Common myeloid progenitor, CD34-positive (primary cell): ENCODE measurements around the gene HOXA10.

ENCODE experiments used
- CTCF ChIA-PET: fragments of 350-600 bp; sonication (Branson Sonifier 250); formaldehyde crosslinking; loops from one replicate; lab custom pipeline; 2021; ENCODE audit warnings: antibody characterized with exemption; lab: Charles Lee
- POLR2A ChIA-PET: fragments of 350-600 bp; sonication (Branson Sonifier 250); formaldehyde crosslinking; loops from one replicate; lab custom pipeline; 2021; ENCODE audit warnings: antibody characterized with exemption; lab: Charles Lee
- DNase-seq, 3 donors: peaks; one replicate each; pipeline versions ENCODE4 v3.0.0 to v3.0.0-alpha.2; 2013
- H3K27ac ChIP-seq, 2 experiments: 1 replicate in 1 of 2; 2 replicates in 1 of 2; pipeline ENCODE4 v1.7.0; 2013; ENCODE audit warnings: inconsistent platforms in 2 of 2, low read length in 2 of 2, mild to moderate bottlenecking in 2 of 2, low read depth in 1 of 2, moderate library complexity in 1 of 2; ENCODE audit not compliant: severe bottlenecking in 2 of 2, insufficient read depth in 1 of 2, poor library complexity in 1 of 2
- H3K27me3 ChIP-seq, 5 experiments: replicated peaks in 2 of 5; 1 replicate in 3 of 5; 2 replicates in 2 of 5; pipeline versions ENCODE4 v1.6.1 to v1.7.0; 2013; ENCODE audit warnings: low read length in 4 of 5, mild to moderate bottlenecking in 2 of 5, moderate library complexity in 2 of 5, inconsistent platforms in 1 of 5; ENCODE audit not compliant: insufficient read depth in 5 of 5, control insufficient read depth in 4 of 5
- H3K36me3 ChIP-seq, 4 experiments: 1 replicate in 2 of 4; 2 replicates in 2 of 4; pipeline versions ENCODE4 v1.6.1 to v1.7.0; 2013; ENCODE audit warnings: low read length in 3 of 4, control low read depth in 1 of 4, mild to moderate bottlenecking in 1 of 4; ENCODE audit not compliant: control insufficient read depth in 4 of 4, insufficient read depth in 4 of 4
- H3K4me1 ChIP-seq, 4 experiments: 1 replicate in 3 of 4; 2 replicates in 1 of 4; pipeline versions ENCODE4 v1.6.1 to v1.7.1; 2013; ENCODE audit warnings: low read length in 3 of 4, mild to moderate bottlenecking in 3 of 4, control low read depth in 1 of 4, inconsistent platforms in 1 of 4, moderate library complexity in 1 of 4; ENCODE audit not compliant: control insufficient read depth in 4 of 4, insufficient read depth in 4 of 4; ENCODE audit errors: control extremely low read depth in 1 of 4
- H3K4me3 ChIP-seq, 7 experiments: 1 replicate in 4 of 7; 2 replicates in 3 of 7; pipeline versions ENCODE4 v1.5.1 to v1.7.0; 2013; ENCODE audit warnings: mild to moderate bottlenecking in 7 of 7, low read length in 6 of 7, moderate library complexity in 6 of 7, inconsistent platforms in 2 of 7, low read depth in 2 of 7, control low read depth in 1 of 7; ENCODE audit not compliant: insufficient read depth in 4 of 7, control insufficient read depth in 1 of 7; ENCODE audit errors: extremely low read depth in 1 of 7
- H3K9me3 ChIP-seq, 5 experiments: 1 replicate in 4 of 5; 2 replicates in 1 of 5; pipeline versions ENCODE4 v1.6.1 to v1.7.1; 2013; ENCODE audit warnings: low read length in 4 of 5, mild to moderate bottlenecking in 2 of 5, inconsistent platforms in 1 of 5, low read depth in 1 of 5, moderate library complexity in 1 of 5; ENCODE audit not compliant: control insufficient read depth in 4 of 5, insufficient read depth in 2 of 5; ENCODE audit errors: control extremely low read depth in 1 of 5
- WGBS: methylation state at CpG from one replicate; pipeline ENCODE4 v1.1.5; 2013; ENCODE audit not compliant: insufficient coverage; 5-methylcytosine and 5-hydroxymethylcytosine counted together

The HOXA10 gene

DNA sequence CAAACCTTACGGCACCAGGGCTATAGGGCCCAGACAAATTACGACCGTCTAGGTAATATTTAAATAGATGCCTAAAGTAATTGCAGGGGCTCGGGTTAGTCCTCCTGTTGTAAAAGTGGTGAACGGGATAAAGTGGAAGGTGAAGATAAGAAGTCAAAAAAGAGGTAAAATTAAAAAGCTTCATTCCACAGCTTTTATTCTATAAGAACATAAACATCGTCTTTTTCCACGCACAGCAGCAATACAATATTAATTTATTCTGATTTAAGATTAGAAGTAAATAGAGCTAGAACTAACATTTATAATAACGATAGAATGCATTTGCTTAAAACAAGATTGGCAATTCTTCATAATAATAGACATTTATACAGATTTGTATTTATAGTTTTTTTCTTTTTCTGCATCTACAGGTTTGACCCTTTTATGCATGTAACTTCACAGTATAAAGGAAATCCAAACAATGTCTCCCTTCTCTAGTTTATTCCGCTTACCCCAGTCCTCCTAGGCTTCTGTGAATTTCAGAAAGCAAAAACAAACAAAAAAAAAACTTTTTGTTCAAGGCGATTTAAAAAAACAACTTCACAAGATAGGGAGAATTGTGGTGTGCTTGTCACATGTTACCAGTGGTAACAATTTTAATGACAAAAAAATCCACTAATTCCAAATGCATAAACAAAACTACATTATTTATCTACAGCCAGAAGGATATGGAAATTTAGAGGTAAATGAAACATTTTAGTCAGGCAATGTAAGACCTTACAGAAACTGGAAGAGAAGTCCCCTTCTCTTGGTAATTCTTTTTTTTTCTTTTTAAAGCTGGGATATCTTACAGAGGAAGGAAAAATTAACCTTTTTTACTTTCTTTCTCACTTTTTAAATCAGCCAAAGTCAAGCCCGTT is 3.4 kb downstream of the HOXA10 start:
- WGBS: 0% methylated on average over 1 of the region's 11 CpGs
- H3K4me1 ChIP-seq: peaks cover 9 to 71% (median 49%) of the 10 kb centered on the region in 4 experiments
- peak overlapping the region in 6 of 7 experiments; percentile 78 to 100 (median 90) for H3K4me3 ChIP-seq
- H3K27ac ChIP-seq: peak overlapping the region; percentile 92 to 96
- H3K36me3 ChIP-seq: peaks cover 0 to 34% (median 4%) of the 10 kb centered on the region in 4 experiments
- ChIA-PET POLR2A (interaction anchor here (0.7 to 2.4 kb wide), 5 partner anchors 10 to 20 kb away, joined by 3 to 6 read pairs (median 3); partner anchors contain the start of gene HOXA3), CTCF (interaction anchor here (0.8 to 11.1 kb wide), 10 partner anchors 8 to 801 kb away, joined by 3 to 84 read pairs (median 4); partner anchors contain the start of gene HOXA7)
- DNase-seq: peak in 1 of 3 donors; percentile 15
- H3K27me3 ChIP-seq: peaks cover 0 to under 1% (median 0%) of the 10 kb centered on the region in 5 experiments
- H3K9me3 ChIP-seq: no peaks in the 10 kb centered on the region

DNA sequence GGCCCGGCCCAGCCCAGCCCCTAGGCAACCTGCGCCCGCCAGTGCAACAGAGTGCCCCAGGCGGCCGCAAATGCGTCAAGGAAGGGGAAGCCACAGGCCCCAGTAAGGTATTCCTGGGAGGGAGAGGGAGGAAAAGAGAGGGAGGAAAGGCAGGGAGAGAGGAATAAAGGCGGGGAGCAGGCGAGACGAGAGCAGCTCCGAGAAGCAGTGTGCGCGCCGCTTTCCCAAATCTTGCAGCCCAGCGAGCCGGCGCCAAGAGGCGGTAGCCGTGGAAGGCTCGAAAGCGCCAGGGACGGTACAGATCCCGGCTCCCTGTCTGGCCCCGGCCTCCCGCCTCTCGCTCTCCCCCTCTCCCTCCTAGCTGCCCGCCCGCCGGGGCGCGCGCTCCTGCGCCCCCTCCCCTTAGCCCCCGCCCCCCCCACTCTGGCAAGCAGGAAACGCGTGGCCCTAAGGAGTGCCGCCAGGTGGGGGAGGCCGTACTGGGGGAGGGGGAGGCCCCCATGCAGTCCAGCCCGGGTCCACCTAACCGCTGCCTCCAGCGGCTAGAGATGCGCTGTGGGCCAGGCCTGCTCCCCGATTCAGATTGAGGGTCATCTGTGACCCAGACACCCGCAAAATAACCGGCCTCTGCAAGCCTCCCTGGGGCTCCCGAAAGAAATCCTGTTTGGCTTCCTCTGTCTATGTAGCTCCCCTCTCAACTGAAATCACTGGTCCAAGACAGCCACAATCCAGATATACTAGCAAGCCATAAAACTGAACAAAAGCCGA is 4.3 kb downstream of the HOXA10 start:
- DNase-seq: peak in 2 of 3 donors; percentile 63 to 73
- peak overlapping the region; percentile 28 to 100 (median 87) for H3K4me3 ChIP-seq
- peaks cover 9 to 69% (median 51%) of the 10 kb centered on the region in 4 experiments for H3K4me1 ChIP-seq
- no peaks in the 10 kb centered on the region for H3K9me3 ChIP-seq
- ChIA-PET CTCF (interaction anchor here (0.8 to 11.1 kb wide), 11 partner anchors 7 to 800 kb away, joined by 3 to 84 read pairs (median 4); partner anchors contain the start of gene HOXA7), POLR2A (interaction anchor here (0.7 to 2.4 kb wide), 5 partner anchors 9 to 969 kb away, joined by 3 to 6 read pairs (median 4); partner anchors contain the start of genes CBX3 and HNRNPA2B1)
- WGBS: 0% methylated on average over 30 of the region's 46 CpGs
- no peaks in the 10 kb centered on the region for H3K27me3 ChIP-seq
- H3K36me3 ChIP-seq: peaks cover 0 to 37% (median 4%) of the 10 kb centered on the region in 4 experiments
- peak overlapping the region; percentile 92 to 96 for H3K27ac ChIP-seq

DNA sequence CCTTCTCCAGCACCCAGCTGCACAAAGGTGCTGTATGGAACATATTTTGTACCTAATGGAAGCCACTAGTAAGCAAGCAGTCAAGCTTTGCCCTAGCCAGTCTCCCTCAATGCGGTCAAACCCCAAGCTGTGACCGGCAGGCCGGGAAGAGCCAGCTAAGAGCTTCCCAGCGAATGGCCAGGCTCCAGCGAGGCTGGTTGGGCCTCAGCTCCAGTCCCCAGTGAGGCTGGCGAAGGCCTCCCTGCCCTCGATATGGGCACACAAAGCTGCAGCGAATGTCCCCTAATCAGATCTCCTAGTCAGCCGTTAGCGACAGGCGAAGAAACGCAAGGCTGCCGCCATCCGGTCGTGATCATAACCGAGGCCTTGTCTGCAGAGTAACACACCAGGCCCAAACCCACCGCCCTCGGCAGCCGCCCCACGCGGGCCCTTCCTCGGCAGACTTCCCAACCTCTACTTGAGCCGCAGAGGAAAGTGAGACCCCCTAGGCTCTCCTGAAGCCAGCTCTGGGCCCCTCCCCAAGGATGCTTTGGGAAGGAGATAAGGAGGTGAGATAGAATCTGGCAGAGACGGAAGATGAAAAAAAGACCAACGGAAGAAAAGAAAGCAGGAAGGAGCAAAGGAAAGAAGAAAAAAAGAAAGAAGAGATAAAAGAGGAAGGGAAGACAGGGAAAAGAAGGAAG is 5.7 kb downstream of the HOXA10 start:
- H3K27me3 ChIP-seq: no peaks in the 10 kb centered on the region
- no peaks in the 10 kb centered on the region for H3K9me3 ChIP-seq
- peak; percentile 89 to 96 (median 93) for DNase-seq
- H3K4me1 ChIP-seq: peaks cover 9 to 73% (median 48%) of the 10 kb centered on the region in 4 experiments
- H3K4me3 ChIP-seq: peak overlapping the region; percentile 28 to 100 (median 87)
- peaks cover 0 to 51% (median 11%) of the 10 kb centered on the region in 4 experiments for H3K36me3 ChIP-seq
- ChIA-PET CTCF (interaction anchor here (0.6 to 2.2 kb wide), 18 partner anchors 8 to 1043 kb away, joined by 3 to 15 read pairs (median 4); partner anchors contain the start of genes HOXA11, HOXA3 and HOXA7), POLR2A (interaction anchor here (0.5 to 1.7 kb wide), 9 partner anchors 9 to 796 kb away, joined by 3 to 9 read pairs (median 3); partner anchors contain the start of gene HOXA3)
- 0% methylated on average over 16 of the region's 25 CpGs for WGBS
- peak overlapping the region; percentile 92 to 96 for H3K27ac ChIP-seq

DNA sequence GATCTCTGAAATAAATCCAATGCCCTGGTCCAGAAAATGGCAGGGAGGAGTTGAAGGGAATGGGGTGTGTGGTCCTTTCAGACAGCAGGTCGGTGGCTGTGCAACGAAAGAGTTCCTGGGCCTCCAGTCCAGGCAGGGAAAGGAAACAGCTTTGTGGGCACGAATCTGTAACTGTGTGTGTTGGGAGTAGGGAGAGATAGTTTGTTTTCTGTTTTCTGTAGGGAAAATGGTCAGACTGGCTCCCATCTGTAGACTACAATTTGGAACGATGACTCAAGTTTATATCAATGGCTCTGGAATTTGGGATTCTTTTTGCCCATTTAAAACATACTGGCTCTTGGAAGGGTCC is 6.2 kb downstream of the HOXA10 start:
- Histone ChIP-seq H3K4me3 (peak overlapping the region in 6 of 7 experiments; percentile 75 to 100 (median 90)), H3K36me3 (peaks cover 0 to 56% (median 13%) of the 10 kb centered on the region in 4 experiments), H3K27ac (peak overlapping the region; percentile 92 to 96), H3K9me3 (no peaks in the 10 kb centered on the region), H3K27me3 (no peaks in the 10 kb centered on the region), H3K4me1 (peaks cover 12 to 72% (median 46%) of the 10 kb centered on the region in 4 experiments)
- no peak for DNase-seq
- WGBS: 0% methylated on average over 4 of the region's 4 CpGs
- POLR2A ChIA-PET: interaction anchor here (0.8 to 1.7 kb wide), 4 partner anchors 15 to 796 kb away, joined by 3 to 9 read pairs (median 3); partner anchors contain the start of gene HOXA3
- CTCF ChIA-PET: interaction anchor here (0.6 to 2.2 kb wide), 13 partner anchors 9 to 799 kb away, joined by 3 to 15 read pairs (median 5); partner anchors contain the start of genes HOXA11 and HOXA7

DNA sequence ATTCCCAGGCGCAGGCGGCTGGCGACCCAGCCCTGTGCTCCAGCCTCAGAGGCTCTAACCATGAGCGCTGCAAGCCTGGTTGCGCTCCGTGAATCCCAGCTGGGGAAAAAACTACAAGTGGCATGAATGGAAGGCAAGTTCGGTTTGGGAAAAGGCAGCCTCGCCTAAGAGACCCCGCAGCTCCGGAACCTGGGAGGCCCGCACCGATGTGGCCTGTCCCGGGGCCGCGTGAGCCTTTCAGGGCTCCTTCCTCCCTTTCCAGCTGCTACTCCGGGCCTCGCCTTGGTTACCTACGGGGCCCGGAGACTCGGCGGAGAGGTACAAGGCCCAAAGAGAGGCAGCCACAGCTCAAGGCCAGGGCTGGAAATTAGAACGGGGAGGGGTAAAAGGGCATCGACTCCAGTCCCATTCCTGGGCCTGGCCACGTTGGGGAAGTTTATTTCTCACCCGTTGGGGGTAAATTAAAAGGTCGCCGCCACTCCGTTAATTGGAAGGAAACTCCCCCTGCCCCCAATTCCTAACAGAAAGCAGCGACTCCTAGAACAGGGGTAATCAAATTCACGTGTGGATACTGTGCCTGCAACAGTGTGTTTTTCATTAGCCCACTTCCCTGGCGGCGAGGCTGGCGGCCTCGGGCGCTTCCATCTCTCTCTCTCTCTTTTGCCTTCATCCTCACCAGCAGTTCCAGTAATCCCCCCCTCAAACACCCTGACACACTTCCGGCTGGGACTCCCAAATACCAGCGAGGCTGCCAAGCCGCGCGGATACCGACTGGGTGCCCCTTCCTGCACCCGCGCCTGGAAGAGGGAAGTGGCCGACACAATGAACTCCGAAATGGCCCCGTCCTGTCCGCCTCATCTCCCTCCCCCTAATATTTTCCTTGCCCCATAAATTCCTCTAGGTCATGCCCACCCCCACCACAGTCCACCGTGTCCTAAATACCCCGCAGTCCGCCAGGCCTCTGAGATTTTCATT is 7.3 kb downstream of the HOXA10 start:
- ChIA-PET CTCF (interaction anchor here (0.7 to 2.2 kb wide), 11 partner anchors 10 to 795 kb away, joined by 3 to 12 read pairs (median 6); partner anchors contain the start of genes HOXA11, HOXA3 and HOXA7), POLR2A (interaction anchor here (0.8 to 2.1 kb wide), 4 partner anchors 10 to 16 kb away, joined by 3 to 9 read pairs (median 6); partner anchors contain the start of genes HOXA3 and HOXA7)
- Histone ChIP-seq H3K4me1 (peaks cover 19 to 72% (median 45%) of the 10 kb centered on the region in 4 experiments), H3K27ac (peak overlapping the region; percentile 92 to 96), H3K27me3 (no peaks in the 10 kb centered on the region), H3K4me3 (peak overlapping the region; percentile 34 to 100 (median 87)), H3K9me3 (no peaks in the 10 kb centered on the region), H3K36me3 (peaks cover 0 to 61% (median 15%) of the 10 kb centered on the region in 4 experiments)
- peak in 1 of 3 donors; percentile 58 for DNase-seq
- 5% methylated on average over 41 of the region's 50 CpGs for WGBS
